OCI-LY7 (cell line): ENCODE measurements around the gene DNASE1L3. TPM values are rescaled to one million over a fixed set of nuclear protein-coding genes. Genes with fewer than 3 reads are reported as not detected.

Experiments used
- BruUV-seq: library from RNA; stranded (reverse); fragments of 400-500 nt; replicated peaks from 2 replicates; lab custom pipeline; 2021; lab: Mats Ljungman, UMichigan
- CTCF ChIA-PET: fragments of 300-600 bp; sonication (Branson Sonifier 250); formaldehyde crosslinking; loops from one replicate; lab custom pipeline; 2022; ENCODE audit warnings: antibody characterized with exemption; ENCODE audit not compliant: unreplicated experiment; lab: Charles Lee
- POLR2A ChIA-PET: fragments of 300-600 bp; sonication (Branson Sonifier 250); formaldehyde crosslinking; loops from one replicate; lab custom pipeline; 2022; ENCODE audit warnings: antibody characterized with exemption; lab: Charles Lee
- DNase-seq: peaks from one replicate; pipeline ENCODE4 v3.0.0-alpha.2; 2015; ENCODE audit warnings: low spot score
- H2AFZ ChIP-seq: fragments of 200-600 bp; sonication (generic), shearing (Covaris generic); 2 replicates; pipeline ENCODE4 v1.6.1; 2014; ENCODE audit warnings: mild to moderate bottlenecking, antibody characterized with exemption, low read length, moderate library complexity
- H3K27ac ChIP-seq: fragments of 200-600 bp; sonication (generic); 2 replicates; pipeline ENCODE4 v1.5.1; 2014; ENCODE audit warnings: mixed run types, low read depth, mild to moderate bottlenecking, moderate library complexity, low read length, inconsistent platforms; ENCODE audit not compliant: poor library complexity, severe bottlenecking
- H3K36me3 ChIP-seq: fragments of 200-600 bp; sonication (generic); 2 replicates; pipeline ENCODE4 v1.6.1; 2014; ENCODE audit warnings: mild to moderate bottlenecking, antibody characterized with exemption, low read length, moderate library complexity, mixed read lengths; ENCODE audit not compliant: insufficient read depth
- H3K4me1 ChIP-seq: fragments of 200-600 bp; sonication (generic); 2 replicates; pipeline ENCODE4 v1.5.1; 2014; ENCODE audit warnings: mild to moderate bottlenecking, low read length; ENCODE audit not compliant: insufficient read depth, poor library complexity, severe bottlenecking
- H3K4me2 ChIP-seq: fragments of 200-600 bp; sonication (generic); 2 replicates; pipeline ENCODE4 v1.6.1; 2014; ENCODE audit warnings: mild to moderate bottlenecking, low read length
- H3K4me3 ChIP-seq: fragments of 200-600 bp; sonication (generic); 2 replicates; pipeline ENCODE4 v1.5.1; 2014; ENCODE audit warnings: mild to moderate bottlenecking, low read depth, low read length; ENCODE audit not compliant: poor library complexity, severe bottlenecking
- H3K79me2 ChIP-seq: fragments of 200-600 bp; sonication (generic); 2 replicates; pipeline ENCODE4 v1.6.1; 2016; ENCODE audit warnings: low read depth, mild to moderate bottlenecking, low read length, moderate library complexity, mixed read lengths; ENCODE audit not compliant: insufficient read depth
- H3K9me2 ChIP-seq: fragments of 200-600 bp; sonication (generic); 2 replicates; pipeline ENCODE4 v1.6.1; 2016; ENCODE audit warnings: mild to moderate bottlenecking, low read length, mixed read lengths; ENCODE audit not compliant: insufficient read depth
- H3K9me3 ChIP-seq: fragments of 200-600 bp; sonication (generic); 2 replicates; pipeline ENCODE4 v1.6.1; 2014; ENCODE audit warnings: mild to moderate bottlenecking, mixed run types, low read length, mixed read lengths
- H4K20me1 ChIP-seq: fragments of 200-600 bp; sonication (generic); 2 replicates; pipeline ENCODE4 v1.6.1; 2014; ENCODE audit warnings: mild to moderate bottlenecking, antibody characterized with exemption, low read length, moderate library complexity, mixed read lengths; ENCODE audit not compliant: insufficient read depth
- EZH2phosphoT487 ChIP-seq: fragments of 200-600 bp; sonication (generic); IDR thresholded peaks from 2 replicates; pipeline ENCODE4 v1.6.1; 2018; ENCODE audit warnings: low read depth, borderline replicate concordance, mild to moderate bottlenecking, mixed run types, antibody characterized with exemption, low read length, moderate library complexity, mixed read lengths
- intact Hi-C: fragments of 100-400 bp; cut with micrococcal nuclease; formaldehyde crosslinking; loops from one replicate; pipeline ENCODE4 v1.10.0; 2022; ENCODE audit not compliant: unreplicated experiment
- total RNA-seq, 2 experiments: library from RNA; depleted of rRNA in 1 of 2; stranded (reverse); fragments of >200 nt in 1 of 2; shearing (Covaris generic) in 1 of 2; gene quantifications; 2 replicates each; pipeline ENCODE4 v1.2.3, GENCODE V29; 2014 to 2022
- TF ChIP-seq, protein P1 (sequence below): fragments of 200-600 bp; sonication (generic); conservative IDR thresholded peaks from 2 replicates; pipeline ENCODE4 v1.5.1; 2014; ENCODE audit warnings: mild to moderate bottlenecking, antibody characterized with exemption, low read length, moderate library complexity, mixed read lengths

DNASE1L3 gene
- total RNA-seq, 2 experiments from 2014 or later, result 1.3 TPM; not detected in 1

DNA sequence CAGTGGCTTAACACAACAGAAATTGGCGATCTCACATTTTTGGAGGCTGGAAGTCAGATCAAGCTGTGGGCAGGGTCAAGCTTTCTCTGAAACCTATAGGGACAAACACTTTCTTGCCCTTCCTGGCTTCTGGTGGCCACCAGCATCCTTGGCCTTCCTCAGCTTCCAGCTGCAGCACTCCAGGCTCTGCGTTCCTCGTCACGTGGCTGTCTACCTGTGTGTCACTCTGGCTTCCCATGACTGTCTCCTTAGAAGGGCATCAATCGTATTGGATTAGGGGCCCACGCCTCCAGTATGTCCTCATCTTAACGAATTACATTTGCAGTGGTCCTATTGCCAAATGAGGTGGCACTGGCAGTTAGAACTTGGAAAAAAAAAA, 25.8 kb downstream of the DNASE1L3 start:
- ChIA-PET POLR2A (interaction anchor here (1.6 kb wide), 1 partner anchor 121 kb away, joined by 3 read pairs; the partner anchor contains the start of genes HTD2 and RPP14), CTCF (no interaction called here)
- Histone ChIP-seq H3K79me2 (no peaks in the 10 kb centered on the region), H3K27ac (no peak overlapping the region), H3K9me3 (no peaks in the 10 kb centered on the region), H3K9me2 (no peaks in the 10 kb centered on the region), H4K20me1 (no peaks in the 10 kb centered on the region), H3K4me2 (no peak overlapping the region), H3K4me1 (no peaks in the 10 kb centered on the region), H2AFZ (no peak overlapping the region), H3K36me3 (no peaks in the 10 kb centered on the region), H3K4me3 (no peak overlapping the region)
- no peak for DNase-seq
- no peak for TF ChIP-seq EZH2phosphoT487
- no TSS peak for BruUV-seq
- intact Hi-C loops, result loop anchor here (5.0 to 10.0 kb wide), 2 partner anchors 52 to 450 kb away; partner anchors contain the start of gene ABHD6

DNA sequence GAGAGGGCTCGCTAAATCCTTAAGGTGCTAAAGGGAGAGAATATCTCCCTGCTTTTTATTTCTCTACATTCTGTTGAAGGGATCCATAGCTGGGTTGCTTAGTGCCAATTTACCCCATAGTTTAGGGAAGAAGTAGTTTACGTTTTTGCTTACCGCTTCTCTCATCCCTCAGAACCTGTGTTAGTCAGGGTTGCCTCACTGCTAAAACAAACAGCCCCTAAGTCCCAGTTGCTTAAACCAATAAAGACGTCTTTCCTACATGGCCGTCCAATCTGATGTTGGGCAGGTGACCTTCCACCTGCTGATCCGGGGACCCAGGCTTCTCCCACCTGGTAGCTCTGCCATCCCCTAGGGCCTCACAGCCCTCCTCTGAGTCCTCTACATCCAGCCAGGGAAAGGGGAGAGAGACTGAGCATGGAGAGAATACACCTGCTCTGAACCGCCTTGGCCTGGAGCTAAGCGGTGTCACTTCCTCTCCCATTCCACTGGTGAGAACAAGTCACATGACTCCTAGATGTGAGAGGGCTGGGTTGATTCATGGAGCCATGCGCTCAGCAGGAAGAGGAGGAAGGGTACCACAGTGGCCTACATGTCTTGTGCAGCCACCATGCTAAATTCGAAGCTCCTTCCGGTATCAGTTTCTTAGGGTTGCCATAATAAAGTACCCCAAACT, 26.3 kb downstream of the DNASE1L3 start:
- POLR2A ChIA-PET, result interaction anchor here (1.6 kb wide), 1 partner anchor 122 kb away, joined by 3 read pairs; the partner anchor contains the start of genes HTD2 and RPP14

DNA sequence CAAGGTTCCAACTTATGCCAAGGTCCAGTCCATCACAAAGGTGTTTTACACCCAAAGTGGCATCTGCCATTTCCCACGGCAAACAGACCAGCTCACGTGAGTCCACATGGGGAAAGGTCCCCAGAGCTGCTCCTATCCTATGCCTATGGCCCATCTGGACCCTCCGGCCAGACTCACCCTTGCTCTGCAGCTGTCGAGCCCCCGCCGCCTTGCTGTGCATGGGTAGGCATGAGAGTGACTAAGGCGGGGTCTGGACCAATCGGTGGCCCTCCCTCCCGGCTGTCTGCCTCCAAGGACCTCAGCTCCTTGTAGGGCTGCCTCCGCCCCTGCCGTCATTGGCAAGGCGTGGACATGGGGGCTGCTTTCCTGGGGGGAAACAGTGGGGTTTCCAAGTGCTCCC, 26.9 kb downstream of the DNASE1L3 start:
- Histone ChIP-seq H3K4me1 (peaks cover 3% of the 10 kb centered on the region), H3K27ac (no peak overlapping the region), H2AFZ (no peak overlapping the region), H3K9me3 (no peaks in the 10 kb centered on the region), H3K4me3 (no peak overlapping the region), H4K20me1 (no peaks in the 10 kb centered on the region), H3K79me2 (no peaks in the 10 kb centered on the region), H3K36me3 (no peaks in the 10 kb centered on the region), H3K9me2 (no peaks in the 10 kb centered on the region), H3K4me2 (no peak overlapping the region)
- no TSS peak for BruUV-seq
- CTCF ChIA-PET, result no interaction called here
- no peak for DNase-seq
- intact Hi-C loops, result loop anchor here (10.0 kb wide), 1 partner anchor 451 kb away; no protein-coding TSS in a partner anchor
- POLR2A ChIA-PET, result interaction anchor here (0.6 to 1.6 kb wide), 2 partner anchors 40 to 123 kb away, joined by 3 read pairs; partner anchors contain the start of genes HTD2 and RPP14
- TF ChIP-seq, protein P1, sequence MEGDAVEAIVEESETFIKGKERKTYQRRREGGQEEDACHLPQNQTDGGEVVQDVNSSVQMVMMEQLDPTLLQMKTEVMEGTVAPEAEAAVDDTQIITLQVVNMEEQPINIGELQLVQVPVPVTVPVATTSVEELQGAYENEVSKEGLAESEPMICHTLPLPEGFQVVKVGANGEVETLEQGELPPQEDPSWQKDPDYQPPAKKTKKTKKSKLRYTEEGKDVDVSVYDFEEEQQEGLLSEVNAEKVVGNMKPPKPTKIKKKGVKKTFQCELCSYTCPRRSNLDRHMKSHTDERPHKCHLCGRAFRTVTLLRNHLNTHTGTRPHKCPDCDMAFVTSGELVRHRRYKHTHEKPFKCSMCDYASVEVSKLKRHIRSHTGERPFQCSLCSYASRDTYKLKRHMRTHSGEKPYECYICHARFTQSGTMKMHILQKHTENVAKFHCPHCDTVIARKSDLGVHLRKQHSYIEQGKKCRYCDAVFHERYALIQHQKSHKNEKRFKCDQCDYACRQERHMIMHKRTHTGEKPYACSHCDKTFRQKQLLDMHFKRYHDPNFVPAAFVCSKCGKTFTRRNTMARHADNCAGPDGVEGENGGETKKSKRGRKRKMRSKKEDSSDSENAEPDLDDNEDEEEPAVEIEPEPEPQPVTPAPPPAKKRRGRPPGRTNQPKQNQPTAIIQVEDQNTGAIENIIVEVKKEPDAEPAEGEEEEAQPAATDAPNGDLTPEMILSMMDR, result no peak
- no peak for TF ChIP-seq EZH2phosphoT487

More for the DNA sequence above, 26.3 kb downstream of the DNASE1L3 start:
- Histone ChIP-seq H3K4me2 (no peak overlapping the region), H3K9me3 (no peaks in the 10 kb centered on the region), H2AFZ (no peak overlapping the region), H3K9me2 (no peaks in the 10 kb centered on the region), H3K27ac (no peak overlapping the region), H3K4me1 (no peaks in the 10 kb centered on the region), H3K36me3 (no peaks in the 10 kb centered on the region), H4K20me1 (no peaks in the 10 kb centered on the region), H3K4me3 (no peak overlapping the region), H3K79me2 (no peaks in the 10 kb centered on the region)
- TF ChIP-seq EZH2phosphoT487, result no peak
- TF ChIP-seq, protein P1, result no peak
- intact Hi-C loops, result loop anchor here (10.0 kb wide), 1 partner anchor 450 kb away; no protein-coding TSS in a partner anchor
- BruUV-seq, result no TSS peak
- CTCF ChIA-PET, result no interaction called here
- no peak for DNase-seq
